ENCODE results near the gene STX11.

GRCh38 chr6:144214622-144215401 is 64.5 kb downstream of the STX11 start:
- TF ChIP-seq, protein P1, sequence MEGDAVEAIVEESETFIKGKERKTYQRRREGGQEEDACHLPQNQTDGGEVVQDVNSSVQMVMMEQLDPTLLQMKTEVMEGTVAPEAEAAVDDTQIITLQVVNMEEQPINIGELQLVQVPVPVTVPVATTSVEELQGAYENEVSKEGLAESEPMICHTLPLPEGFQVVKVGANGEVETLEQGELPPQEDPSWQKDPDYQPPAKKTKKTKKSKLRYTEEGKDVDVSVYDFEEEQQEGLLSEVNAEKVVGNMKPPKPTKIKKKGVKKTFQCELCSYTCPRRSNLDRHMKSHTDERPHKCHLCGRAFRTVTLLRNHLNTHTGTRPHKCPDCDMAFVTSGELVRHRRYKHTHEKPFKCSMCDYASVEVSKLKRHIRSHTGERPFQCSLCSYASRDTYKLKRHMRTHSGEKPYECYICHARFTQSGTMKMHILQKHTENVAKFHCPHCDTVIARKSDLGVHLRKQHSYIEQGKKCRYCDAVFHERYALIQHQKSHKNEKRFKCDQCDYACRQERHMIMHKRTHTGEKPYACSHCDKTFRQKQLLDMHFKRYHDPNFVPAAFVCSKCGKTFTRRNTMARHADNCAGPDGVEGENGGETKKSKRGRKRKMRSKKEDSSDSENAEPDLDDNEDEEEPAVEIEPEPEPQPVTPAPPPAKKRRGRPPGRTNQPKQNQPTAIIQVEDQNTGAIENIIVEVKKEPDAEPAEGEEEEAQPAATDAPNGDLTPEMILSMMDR (IDR thresholded peaks at IDR 0.05; ENCODE audit: low read depth, low read length), result no peak
- no peak for TF ChIP-seq EZH2phosphoT487 (IDR thresholded peaks at IDR 0.05; ENCODE audit: low read depth)

Measured in OCI-LY3 (cell line).